Body of pancreas (tissue), 4 donors: ENCODE data around the gene GOLPH3.
"Not testable (repeated sequence)": the region's sequence is repeated elsewhere in the genome, so short reads cannot be mapped to it uniquely, and the experiment has no call there.

Experiments
- CTCF ChIP-seq, 7 experiments: fragments of 450-650 bp in 4 of 7; fragments of 200-600 bp in 3 of 7; sonication (generic) in 3 of 7; IDR thresholded peaks; one replicate each; pipeline ENCODE4 v1.5.1; 2016 to 2019; ENCODE audit warnings: antibody characterized with exemption in 7 of 7
- POLR2A ChIP-seq, 3 donors: fragments of 450-650 bp; IDR thresholded peaks; one replicate each; pipeline ENCODE4 v1.6.1; 2016; ENCODE audit warnings: antibody characterized with exemption in 3 of 3, mild to moderate bottlenecking in 2 of 3

- TF ChIP-seq CTCF, POLR2A (IDR thresholded peaks at IDR 0.05): not testable (repeated sequence)
These were observed 55.2 kb downstream of the GOLPH3 start for GRCh38 chr5:32118922-32119321.
